Stimulated activated CD4-positive, alpha-beta T cell treated with anti-CD3 and anti-CD28 coated beads, Interleukin-1b, Interleukin-23, amount 100 ng/mL, for 48 hours (primary cell): ENCODE data around the gene CLCNKA.

Experiments
- DNase-seq: peaks from one replicate; pipeline ENCODE4 v3.0.0-alpha.2; 2020

Gene CLCNKA

DNA sequence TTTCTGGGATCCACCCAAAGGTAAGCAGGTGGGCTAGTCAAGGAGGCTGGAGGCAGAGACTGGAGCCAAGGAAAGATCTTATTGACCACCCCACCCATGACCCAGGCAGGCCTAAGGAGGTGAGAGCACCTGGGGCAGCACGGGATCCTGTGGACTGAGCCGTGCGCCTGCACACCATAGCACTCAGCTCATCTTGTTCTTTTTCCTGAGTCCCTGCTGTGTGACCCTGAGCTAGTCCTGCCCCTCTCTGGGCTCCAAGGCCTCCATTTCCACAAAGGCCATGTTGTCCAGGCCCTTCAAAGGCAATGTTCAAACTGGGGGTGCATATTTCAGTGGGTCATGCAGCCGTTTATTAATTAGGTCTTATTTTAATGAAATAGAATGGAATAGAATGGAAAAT is 44.4 kb downstream of the CLCNKA start:
- no peak for DNase-seq

DNA sequence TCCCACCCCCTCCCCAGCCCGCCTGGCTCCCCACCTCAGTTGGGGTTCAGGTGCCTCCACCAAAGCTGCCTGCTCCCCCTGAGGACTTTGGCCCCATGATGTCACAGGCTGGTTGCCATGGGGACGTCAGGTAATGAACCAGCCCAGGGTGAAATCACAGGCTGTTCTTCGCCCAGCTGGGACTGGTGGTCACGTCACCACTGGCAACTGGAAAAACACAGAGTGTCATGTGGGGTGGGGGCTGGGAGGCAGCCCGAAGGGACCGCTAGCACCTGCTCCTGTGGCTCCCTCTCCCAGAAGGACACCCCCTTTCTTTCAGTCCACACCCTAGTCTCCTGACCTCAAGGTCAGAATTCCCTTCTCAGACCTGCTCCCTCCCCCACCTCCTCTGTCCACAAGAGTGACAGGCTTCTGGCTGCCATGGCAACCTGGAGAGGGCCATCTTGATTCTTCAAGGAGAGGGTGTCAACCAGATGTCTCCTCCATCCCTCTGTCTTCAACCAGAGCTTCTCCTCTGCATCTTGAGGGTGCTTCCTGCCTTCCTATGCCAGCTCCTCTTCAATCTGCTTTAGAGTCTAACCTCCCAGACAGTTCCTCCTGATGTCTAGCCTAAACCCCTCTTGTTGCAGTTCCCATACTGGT is 45.4 kb downstream of the CLCNKA start:
- DNase-seq, result no peak

DNA sequence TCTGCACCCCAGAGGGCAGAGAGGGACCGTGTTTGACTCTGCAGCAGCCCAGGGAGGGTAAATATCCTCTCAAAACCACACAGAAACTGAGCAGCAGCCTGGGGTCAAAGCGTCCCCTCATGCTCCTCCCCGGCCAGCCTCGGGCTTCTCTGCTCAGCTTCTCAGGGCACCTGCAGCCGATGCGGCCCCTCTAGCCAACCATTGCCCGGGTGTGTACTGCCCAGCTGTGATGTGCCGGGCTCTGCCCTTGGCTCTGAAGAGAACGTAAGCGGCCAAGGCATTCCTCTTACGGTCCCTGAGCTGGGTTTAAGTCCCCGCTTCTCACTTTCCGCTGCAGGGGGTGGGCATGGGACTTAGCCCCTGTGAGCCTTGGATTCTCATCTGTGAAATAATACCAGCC is 46.1 kb downstream of the CLCNKA start:
- no peak for DNase-seq

DNA sequence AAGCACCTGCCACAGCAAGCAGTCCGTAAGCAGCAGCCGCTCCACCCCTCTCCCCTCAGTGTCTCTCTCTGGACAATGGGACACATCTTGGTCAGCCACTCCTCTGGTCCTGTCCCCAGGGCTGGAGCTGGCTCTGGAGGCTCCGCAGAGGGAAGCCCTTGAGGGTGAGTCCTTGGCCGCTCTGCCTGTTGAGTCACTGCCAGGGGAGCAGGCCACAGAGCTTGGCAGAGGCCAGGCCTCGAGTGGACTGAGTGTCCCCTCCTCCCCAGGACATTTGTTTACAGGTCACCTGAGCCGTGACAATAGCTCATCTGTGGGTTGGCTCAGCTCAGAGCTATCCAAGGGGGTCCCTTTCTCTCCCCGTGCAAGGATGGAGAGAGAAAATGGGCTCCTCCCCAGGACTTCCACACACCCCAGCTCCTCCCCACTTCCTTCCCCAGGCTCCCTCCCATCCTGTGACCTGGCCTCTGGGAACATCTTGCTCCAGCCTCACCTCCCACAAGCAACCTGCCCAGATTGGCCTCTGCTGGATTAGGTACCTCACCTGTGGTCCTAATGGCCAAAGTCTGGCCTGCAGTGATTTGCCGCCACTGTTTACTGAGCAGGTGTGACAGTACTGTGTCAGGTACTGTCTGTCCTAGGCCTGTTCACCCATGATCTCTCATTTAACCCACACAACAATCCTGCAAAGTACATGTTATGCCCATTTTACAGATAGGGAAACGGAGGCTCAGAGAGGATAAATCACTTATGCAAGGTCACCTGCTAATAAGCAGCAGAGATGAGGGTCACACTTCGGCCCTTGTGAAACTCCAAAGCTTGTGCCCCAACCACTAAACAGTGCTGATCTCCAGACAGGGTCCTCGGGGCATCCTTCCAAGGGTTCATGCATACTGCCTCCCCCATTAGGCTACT is 46.8 kb downstream of the CLCNKA start:
- DNase-seq, result no peak

DNA sequence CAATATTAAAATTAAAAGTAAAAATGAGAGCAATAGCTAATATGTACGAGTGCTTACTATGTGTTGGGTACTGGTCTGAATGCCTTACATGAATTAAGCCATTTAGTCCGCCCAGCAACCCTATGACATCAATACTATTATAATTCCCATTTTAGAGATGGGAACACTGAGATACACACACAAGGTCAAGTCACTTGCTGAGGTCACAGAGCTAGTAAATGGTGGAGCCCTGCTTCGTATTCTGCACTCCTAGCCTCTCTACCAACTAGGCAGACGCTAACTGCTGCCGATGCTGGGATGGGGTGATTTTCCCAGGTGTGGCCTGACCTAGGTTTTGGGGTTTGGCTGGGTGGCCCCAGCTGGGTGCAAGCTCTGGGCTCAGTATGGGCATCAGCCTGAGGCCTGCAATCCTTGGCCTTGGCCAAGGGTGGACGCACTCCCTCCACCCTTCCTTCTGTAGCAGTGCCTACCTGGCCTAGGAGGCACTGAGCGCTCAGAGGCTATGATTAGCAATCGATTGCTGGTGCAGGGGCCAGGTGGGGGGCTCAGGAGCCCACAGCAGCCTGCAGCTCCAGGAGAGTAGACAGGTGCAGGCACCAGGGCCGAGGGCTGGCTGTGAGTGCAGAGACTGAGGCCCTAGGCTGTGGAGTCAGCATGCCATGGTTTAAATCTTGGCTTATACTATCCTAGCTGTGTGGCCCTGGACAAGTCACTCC is 49.0 kb downstream of the CLCNKA start:
- no peak for DNase-seq

DNA sequence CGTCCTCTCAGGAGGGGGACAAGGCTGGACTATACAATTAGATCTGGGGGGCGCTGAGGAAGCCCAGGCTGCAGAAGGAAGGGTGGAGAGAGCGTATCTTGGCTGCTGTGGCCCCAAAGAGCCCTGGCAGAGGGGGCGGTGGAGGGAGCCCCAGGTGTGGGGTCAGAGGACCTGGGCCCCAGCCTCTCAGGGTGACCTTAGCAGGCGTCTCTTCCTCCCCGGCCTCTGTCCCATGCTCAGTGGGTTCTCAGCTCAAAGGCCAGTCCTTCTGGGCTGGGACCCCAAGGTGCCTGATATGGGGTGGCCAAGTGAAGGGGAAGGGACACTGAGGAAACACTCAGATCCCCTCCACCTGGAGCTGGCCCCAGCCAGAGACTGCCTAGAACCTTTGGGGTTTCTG is 49.8 kb downstream of the CLCNKA start:
- no peak for DNase-seq

DNA sequence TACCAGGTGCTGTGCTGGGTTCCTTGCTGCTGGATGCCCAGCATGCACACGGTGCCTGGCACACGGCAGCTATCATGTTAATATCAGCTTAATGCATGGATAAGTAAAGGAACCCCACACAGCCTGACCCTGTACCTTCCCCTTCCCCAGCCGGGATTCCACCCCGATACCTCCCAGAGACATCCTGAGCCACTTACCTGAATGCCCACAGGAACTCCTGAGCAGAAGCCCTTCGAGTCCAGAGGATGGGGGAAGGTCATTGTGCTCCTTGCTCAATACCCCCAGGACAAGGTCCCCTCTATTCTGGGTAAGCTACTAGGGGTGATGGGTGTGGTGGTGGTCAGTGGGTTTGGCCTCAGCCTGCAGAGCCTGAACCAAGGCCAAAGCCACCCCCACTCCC is 50.3 kb downstream of the CLCNKA start:
- DNase-seq, result no peak

DNA sequence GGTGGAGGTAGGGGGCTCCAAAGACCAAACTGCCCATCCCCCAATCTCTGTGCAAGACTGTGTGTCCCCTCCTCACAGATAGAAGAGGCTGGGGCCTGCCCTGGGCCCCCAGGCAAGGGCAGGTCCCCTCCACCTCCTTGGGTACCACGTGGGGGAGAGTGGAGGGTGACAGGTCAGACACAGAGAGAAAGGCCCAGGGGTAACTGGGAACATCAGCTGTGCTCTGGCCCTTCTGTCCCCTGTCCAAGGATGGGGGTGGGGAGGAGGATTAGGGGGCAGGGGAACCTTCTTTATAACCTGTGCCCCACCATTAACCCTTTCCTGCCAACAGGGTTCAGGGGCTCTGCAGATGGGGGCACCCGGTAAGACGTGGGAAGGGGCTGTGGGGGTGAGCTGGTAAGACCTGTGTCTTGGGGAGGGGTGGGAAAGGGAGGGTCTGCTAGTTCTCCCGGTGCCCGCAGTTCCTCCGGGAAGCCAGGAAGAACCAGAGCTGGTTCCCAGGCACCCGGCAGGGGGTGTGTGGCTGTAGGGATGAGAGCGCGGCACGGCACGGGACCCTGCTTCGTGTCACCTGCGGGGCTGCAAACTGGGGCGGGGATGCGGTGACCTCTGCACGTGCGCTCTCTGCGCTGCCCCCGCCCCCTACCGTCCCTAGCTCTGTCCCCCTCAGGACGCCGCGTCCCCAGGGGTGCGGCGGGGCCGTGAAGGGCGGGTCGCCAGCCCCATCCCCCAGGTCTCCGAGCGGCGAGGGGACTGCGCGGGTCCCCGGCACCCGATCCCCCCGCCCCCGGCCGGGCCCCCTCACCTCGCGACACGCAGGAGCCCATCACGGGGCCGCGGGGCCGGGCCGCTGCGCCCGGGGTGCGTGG is 51.0 kb downstream of the CLCNKA start:
- no peak for DNase-seq

DNA sequence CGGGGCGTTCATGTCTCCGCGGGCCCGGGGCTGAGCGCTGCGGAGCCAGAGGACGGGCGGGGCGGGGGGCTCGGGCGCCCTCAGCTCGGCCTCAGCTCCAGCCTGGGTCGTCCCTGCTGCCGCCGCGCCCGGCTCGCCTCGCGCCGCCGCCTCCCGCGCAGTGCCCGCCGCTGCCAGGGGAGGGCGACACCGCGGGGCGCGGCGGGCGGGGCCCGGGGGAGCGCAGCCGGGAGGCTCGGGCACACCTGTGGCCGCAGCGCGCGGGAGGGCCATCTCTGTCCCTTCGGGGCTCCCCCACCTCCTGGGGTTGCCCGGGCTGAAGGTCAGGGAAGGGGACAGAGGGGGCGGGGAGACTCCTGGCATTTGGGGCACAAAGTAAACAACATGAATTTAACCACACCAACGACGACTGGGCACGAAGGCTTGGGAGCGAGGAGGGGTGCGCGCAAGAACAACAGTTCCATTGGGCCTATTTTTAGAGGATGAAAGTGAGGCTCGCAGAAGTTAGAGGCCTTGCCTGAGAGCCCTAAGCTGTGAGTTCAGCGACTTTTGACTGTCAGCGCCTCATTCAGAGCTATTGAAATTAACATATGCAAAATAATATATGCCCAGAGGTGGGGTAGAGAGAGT is 51.8 kb downstream of the CLCNKA start, which contains the start of gene FAM131C:
TSS of gene FAM131C (minus strand) at position 162 of the 630 bp plus-strand sequence. CDS start 209 bp downstream, outside the sequence.
- DNase-seq, result peak; percentile 28

DNA sequence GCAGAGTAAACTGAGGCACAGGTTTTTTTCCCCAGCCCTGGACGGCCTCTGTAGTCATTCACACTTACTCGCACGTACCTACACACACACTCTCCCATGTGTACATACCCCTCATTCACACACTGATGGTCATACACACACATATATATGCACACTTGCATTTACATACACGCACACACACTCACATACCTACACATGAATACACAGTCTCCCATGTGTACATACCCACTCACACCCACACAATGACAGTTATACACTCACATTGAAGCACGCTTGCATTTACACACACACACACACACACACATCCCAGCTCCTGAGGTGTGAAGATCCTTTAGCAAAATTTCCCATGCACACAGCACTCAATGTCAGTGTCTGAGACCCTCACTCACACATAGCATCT is 52.4 kb downstream of the CLCNKA start:
- DNase-seq, result no peak

DNA sequence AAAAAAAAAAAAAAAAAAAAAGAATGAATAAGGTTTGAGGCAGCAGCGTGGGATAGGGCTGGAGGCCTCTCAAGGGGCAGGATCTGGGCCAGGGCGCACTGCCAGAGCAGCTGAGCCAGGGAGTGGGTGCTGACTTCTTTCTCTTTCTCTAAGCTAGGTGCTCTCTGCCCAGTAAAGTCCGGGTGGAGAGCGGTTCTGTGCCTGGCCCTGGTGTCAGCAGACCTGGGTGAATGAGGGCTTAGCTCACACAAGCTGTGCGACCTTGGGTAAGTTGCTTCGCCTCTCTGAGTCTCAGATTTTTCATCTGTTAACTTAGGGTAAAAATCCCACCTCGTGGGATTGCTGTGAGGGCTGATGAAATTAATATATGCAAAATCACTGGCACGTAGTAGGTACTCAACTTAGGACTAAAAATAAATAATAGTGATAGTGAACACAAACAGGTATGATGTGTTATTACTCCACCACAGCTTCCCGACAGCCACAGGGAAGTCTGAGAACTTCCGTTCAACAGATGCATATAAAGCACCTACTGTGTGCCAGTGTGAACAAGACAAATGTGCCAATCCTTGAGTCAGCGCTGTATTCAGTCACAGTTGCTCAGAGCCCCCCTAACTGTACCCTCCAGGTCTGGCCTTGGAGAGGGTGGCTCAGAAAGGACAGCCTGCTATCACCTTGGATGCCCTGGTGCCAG is 53.6 kb downstream of the CLCNKA start:
- no peak for DNase-seq

DNA sequence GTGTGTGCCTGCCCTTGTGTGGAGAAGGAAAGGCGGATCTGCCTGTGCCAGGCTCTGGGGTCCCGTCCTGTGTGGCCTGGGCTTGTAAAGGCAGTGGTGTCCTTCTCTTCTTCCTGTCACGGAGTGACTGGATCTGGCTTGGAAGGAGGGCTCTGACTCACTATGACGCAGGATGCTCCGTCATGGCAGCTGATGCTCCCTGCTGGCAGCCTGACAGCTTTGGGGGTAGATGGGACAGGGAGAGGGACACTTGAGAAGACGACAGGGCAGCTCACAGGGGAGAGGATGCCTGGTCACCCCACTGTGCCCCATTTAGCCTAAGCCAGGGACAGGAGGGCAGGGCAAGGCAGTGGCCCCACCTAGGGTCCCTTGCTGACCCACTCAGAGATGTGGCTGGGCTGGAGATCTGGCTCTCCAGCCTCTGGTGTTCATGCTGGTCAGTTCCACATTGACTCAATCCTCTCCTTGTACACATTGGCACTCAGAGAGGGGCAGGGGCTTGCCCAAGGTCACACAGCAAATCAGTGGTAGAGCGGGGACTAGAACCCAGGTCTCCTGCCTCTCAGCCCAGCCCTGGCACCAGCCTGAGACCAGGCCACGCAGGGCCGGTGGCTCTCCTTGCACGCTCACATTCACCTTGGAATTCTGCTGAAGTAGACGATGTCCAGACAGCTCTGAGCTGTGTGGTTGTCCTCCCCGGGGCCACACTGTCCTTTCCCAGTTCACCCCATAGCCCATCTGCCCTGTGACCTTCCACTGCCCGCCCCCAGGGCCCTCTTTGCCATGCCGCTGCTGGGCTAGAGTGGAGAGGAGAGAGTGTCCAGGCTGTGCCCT is 54.4 kb downstream of the CLCNKA start:
- DNase-seq, result no peak

DNA sequence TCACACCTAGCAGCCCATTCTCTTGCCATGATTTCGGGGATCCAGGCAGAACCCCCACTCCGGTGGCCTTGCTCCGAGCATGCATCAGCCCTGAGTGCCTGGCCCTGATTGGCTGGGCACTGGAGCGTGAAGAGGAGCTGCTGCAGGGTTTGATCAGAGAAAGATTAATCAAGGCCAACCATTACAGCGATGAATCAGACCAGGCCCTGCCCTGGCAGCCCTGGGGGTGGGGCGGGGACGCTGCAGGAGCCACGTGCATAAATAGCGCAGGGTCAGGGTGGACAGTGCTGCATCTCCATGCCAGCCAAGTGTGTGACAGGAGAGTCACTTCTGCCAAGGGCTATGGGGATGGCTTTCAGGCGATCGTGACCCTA is 55.0 kb downstream of the CLCNKA start:
- DNase-seq, result no peak

DNA sequence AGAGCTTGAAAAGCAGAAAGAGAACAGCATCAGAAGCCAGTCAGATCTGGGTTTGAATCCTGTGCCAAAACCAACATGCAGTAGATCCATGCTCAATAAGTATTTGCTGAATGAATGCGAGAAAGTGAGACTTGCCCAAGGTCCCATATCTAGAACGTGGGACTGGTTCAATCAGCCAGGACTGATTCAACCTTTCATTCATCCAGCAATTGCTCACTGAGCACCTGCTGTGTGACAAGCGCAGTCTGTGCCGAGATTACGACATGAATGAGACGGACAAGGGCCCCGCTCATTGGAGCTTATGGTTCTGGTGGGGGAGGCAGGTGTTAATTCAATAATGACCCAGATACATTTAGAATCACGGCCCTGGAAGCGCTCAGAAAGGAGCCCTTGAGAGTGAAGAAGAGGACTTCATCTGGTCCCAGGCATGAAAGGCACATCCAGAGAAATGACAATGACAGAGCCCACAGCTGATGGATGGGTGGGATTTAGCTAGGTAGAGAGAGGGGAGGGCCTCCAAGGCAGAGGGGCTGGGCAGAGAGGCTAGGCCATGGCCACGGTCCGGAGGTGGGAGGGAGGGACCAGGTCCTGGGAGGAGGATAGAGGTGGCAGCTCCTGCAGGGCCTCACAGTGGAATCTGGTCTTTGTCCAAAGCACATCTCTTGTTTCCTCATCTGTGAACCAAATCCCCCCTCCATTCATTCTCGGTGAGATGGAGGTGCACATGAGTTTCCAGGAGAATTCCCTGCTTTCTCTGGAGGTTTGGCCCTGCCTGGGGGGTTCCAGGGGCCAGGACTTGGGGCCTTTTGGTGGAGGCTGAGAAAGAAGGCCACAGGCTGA is 55.8 kb downstream of the CLCNKA start:
- no peak for DNase-seq

DNA sequence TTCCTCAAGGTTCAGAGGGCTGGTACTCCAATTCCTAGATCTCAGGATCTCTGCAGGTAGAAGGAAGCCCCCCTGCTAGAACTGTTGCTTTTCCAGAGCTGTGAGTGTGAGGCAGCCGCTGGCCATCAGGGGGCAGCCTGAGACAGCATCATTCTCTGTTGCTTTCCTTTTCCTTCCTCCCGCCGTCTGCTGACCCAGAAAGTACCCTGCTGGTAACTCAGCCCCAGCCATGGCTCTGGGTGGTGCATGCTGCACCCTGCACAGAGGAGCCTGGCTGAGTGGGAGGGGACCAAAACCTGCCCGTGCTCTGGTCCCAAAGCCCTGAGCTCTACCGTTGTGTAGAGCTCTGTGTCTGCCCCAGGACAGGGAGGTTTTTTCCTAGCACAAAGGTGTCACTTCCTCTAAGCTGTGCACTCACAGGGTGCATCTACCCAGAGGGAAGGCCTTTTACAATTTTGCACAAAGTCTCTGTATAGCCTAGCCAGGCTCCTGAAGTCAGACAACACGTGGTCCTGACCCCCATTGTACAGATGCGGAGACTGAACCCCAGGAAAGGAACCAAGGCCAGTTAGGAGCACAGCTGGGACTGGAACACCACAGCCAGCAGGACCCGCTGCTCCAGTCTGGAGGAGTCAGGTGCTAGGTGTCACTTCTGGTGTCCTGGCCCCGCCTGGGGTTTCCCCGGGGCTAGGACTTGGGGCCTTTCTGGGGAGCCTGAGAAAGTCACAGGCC is 57.3 kb downstream of the CLCNKA start:
- peak; percentile 72 for DNase-seq

DNA sequence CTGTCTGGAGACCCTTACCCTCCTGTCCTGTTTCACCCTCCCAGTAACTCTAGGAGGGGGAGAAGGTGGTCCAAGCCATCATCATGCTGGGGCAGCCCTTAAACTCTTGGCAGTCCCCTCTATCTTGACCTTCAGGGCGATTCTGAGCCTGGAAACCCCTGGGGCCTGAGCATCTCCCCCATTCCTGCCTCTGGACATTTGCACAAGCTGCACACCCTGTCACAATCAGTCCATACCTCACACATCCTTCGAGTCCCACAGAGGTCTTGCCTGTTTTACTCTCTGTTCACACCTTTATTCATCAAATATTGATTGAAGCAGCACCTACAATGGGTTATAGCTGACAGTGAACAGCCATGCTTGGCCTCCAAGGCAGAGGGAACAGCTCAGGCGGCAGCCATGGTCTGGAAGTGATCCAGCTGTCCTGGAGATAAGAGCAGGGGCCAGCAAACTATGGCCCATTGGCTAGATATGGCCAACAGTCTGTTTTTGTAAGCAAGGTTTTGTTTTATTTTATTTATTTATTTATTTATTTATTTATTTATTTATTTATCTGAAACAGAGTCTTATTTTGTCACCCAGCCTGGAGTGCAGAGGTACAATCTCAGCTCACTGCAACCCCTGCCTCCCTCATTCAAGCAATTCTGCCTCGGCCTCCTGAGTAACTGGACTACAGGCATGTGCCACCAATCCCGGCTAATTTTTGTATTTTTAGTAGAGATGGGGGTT is 58.8 kb downstream of the CLCNKA start:
- no peak for DNase-seq

DNA sequence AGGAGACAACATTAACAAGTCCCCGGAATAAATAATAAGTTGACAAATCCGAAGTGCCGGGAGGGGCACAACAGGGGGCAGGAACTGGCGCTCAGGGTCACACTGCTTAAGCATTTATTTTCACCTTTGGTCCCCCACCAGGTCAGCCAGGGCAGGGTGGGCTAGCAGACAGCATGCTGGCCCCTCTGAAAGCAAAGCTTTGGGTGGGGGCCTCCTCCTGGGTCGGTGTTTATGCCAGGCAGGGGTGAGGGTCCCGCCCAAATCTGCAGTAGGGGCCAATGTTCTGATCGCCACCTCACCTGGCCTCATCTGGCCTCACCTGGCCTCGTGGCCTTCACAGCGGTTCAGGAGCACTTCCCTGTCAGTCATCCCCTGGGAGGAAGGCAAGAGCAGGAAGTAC is 59.8 kb downstream of the CLCNKA start:
- no peak for DNase-seq
